Mucosa of descending colon (tissue), 3 donors: ENCODE data around the gene KCNJ6. TPM values are rescaled to one million over a fixed set of nuclear protein-coding genes. Genes with fewer than 3 reads are reported as not detected.

ENCODE experiments used
- ATAC-seq: fragments of 200-7000 bp; cut with Tn5 transposase; one replicate; pipeline ENCODE4 v1.9.1; 2020; ENCODE audit warnings: mild to moderate bottlenecking, moderate library complexity
- DNase-seq, 3 donors: peaks; one replicate each; pipeline ENCODE4 v3.0.0-alpha.2; 2020
- H3K36me3 ChIP-seq: fragments of 200-600 bp; one replicate; pipeline ENCODE4 v1.8.0; 2021; ENCODE audit warnings: low read depth, mild to moderate bottlenecking
- H3K4me1 ChIP-seq: fragments of 200-600 bp; one replicate; pipeline ENCODE4 v1.8.0; 2021; ENCODE audit warnings: low read depth, mild to moderate bottlenecking
- H3K4me3 ChIP-seq: fragments of 200-600 bp; one replicate; pipeline ENCODE4 v1.8.0; 2021; ENCODE audit warnings: mild to moderate bottlenecking
- H3K9me3 ChIP-seq: fragments of 200-600 bp; one replicate; pipeline ENCODE4 v1.8.0; 2021; ENCODE audit warnings: mild to moderate bottlenecking
- CTCF ChIP-seq: fragments of 200-600 bp; IDR thresholded peaks from one replicate; pipeline ENCODE4 v1.8.0; 2022; ENCODE audit warnings: antibody characterized with exemption, mild to moderate bottlenecking
- intact Hi-C, 2 donors: fragments of 100-400 bp; cut with DNase I in 1 of 2; cut with micrococcal nuclease in 1 of 2; formaldehyde crosslinking; loops; one replicate each; pipeline versions ENCODE4 v1.11.0 to v1.11.1; 2022; cut with DNase I, micrococcal nuclease
- total RNA-seq, 3 donors: library from RNA; stranded (reverse); fragmentation: NEBNext Ultra II Directional in 2 of 3; extraction: Animal tissue kit (Norgen Biotek cat#: 25700) in 2 of 3; gene quantifications; one replicate each; pipeline versions ENCODE4 v1.2.1 to v1.2.4, GENCODE V29; 2021 to 2023
- donor health status: DM: no; HTN: no; CAD: no; lungs with moderate emphysema.
- donor health status: DM: no; HTN: no; CAD: no.
- donor health status: DM: no; HTN: yes; CAD: no.

Gene KCNJ6
- total RNA-seq, 3 donors from 2014 or later: 0.09 to 0.19 (median 0.14) TPM

GRCh38 chr21:37627074-37627473 is 289.2 kb downstream of the KCNJ6 start:
- H3K9me3 ChIP-seq: no peaks in the 10 kb centered on the region
- ATAC-seq (no peak), DNase-seq (no peak)
- no peaks in the 10 kb centered on the region for H3K36me3 ChIP-seq
- no peak for TF ChIP-seq CTCF
- intact Hi-C loops: no loop called here
- H3K4me1 ChIP-seq: no peaks in the 10 kb centered on the region
- H3K4me3 ChIP-seq: no peak overlapping the region

GRCh38 chr21:37626320-37626719 is 289.9 kb downstream of the KCNJ6 start:
- no peak for TF ChIP-seq CTCF
- H3K9me3 ChIP-seq: no peaks in the 10 kb centered on the region
- ATAC-seq (no peak), DNase-seq (no peak)
- H3K4me3 ChIP-seq: no peak overlapping the region
- H3K4me1 ChIP-seq: no peaks in the 10 kb centered on the region
- H3K36me3 ChIP-seq: no peaks in the 10 kb centered on the region
- intact Hi-C loops: no loop called here

GRCh38 chr21:37623689-37624088 is 292.6 kb downstream of the KCNJ6 start:
- no peaks in the 10 kb centered on the region for H3K4me1 ChIP-seq
- no peaks in the 10 kb centered on the region for H3K36me3 ChIP-seq
- ATAC-seq: no peak
- intact Hi-C loops: no loop called here
- no peak for TF ChIP-seq CTCF
- no peak for DNase-seq
- H3K4me3 ChIP-seq: no peak overlapping the region
- H3K9me3 ChIP-seq: no peaks in the 10 kb centered on the region

GRCh38 chr21:37623183-37623582 is 293.1 kb downstream of the KCNJ6 start:
- no peak for ATAC-seq
- intact Hi-C loops: no loop called here
- H3K4me1 ChIP-seq: no peaks in the 10 kb centered on the region
- no peak overlapping the region for H3K4me3 ChIP-seq
- H3K36me3 ChIP-seq: no peaks in the 10 kb centered on the region
- TF ChIP-seq CTCF: no peak
- H3K9me3 ChIP-seq: no peaks in the 10 kb centered on the region
- DNase-seq: no peak

- H3K4me1 ChIP-seq: no peaks in the 10 kb centered on the region
- H3K9me3 ChIP-seq: no peaks in the 10 kb centered on the region
- intact Hi-C loops: no loop called here
- H3K4me3 ChIP-seq: no peak overlapping the region
- DNase-seq (no peak), ATAC-seq (no peak)
- no peak for TF ChIP-seq CTCF
- no peaks in the 10 kb centered on the region for H3K36me3 ChIP-seq
Observed at GRCh38 chr21:37622755-37623154, 293.5 kb downstream of the KCNJ6 start.

- Histone ChIP-seq H3K4me1 (no peaks in the 10 kb centered on the region), H3K4me3 (no peak overlapping the region), H3K9me3 (no peaks in the 10 kb centered on the region), H3K36me3 (no peaks in the 10 kb centered on the region)
- ATAC-seq (no peak), DNase-seq (no peak)
- intact Hi-C loops: no loop called here
- TF ChIP-seq CTCF: no peak
Observed at GRCh38 chr21:37620401-37620800, 295.9 kb downstream of the KCNJ6 start.
